ENCODE data around the gene MBNL1. TPM values are rescaled to one million over a fixed set of nuclear protein-coding genes. Genes with fewer than 3 reads are reported as not detected.

The MBNL1 gene
- polyA plus RNA-seq, 1 experiment: 203 TPM

DNA sequence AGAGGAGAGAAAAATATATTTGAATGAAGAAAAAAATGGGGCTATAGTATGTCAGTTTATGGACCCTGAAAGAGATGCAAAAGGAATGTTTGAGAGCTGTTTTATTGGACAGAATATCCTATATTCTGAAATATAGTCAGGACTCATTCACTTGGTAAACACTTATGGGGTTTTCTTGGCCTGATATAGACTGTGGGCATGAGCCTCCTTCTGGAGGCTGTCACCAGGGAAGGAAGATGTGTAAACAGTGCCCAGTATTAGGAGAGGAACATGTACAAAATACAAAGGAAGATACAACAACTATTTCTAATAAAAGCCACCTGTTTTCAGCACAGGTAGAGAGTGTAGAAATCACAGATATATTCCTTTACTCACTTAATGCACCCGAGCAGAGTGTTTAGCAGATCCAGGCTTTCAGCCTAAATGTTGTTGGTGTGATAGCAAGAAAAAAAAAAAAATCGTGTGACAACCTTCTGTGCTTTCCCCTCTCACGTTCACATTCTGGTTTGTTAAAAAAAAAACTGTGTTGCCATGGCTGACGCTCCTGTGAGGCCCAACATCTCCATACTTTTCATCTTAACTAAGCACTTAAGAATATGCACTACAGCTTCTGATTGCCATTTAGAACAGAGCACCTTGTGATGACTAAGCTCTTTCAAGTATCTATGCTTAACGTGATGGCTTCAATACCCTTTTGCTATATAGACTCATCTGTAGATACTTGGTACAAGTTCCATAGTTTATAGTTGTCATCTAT lies 134.1 kb downstream of the MBNL1 start:
- no peaks in the 10 kb centered on the region for H3K36me3 ChIP-seq (ENCODE audit: control insufficient read depth, insufficient read depth, low read length)
- POLR2A ChIA-PET: no interaction called here
- no peak for DNase-seq (ENCODE audit: low read depth)
- no peaks in the 10 kb centered on the region for H3K27me3 ChIP-seq (ENCODE audit: control insufficient read depth, insufficient read depth, low read length)
- H3K4me3 ChIP-seq (ENCODE audit: low read depth, low read length): no peak overlapping the region
- TF ChIP-seq CTCF (IDR thresholded peaks at IDR 0.05; ENCODE audit: insufficient read depth, low read depth, low read length): no peak
- CTCF ChIA-PET: interaction anchor here (0.5 to 0.8 kb wide), 2 partner anchors 11 to 13 kb away, joined by 3 to 4 read pairs; no protein-coding TSS in a partner anchor

GRCh38 chr3:152403632-152404066 lies 134.9 kb downstream of the MBNL1 start:
- H3K36me3 ChIP-seq (ENCODE audit: control insufficient read depth, insufficient read depth, low read length): no peaks in the 10 kb centered on the region
- CTCF ChIA-PET: interaction anchor here (0.8 kb wide), 1 partner anchor 10 kb away, joined by 4 read pairs; no protein-coding TSS in a partner anchor
- H3K4me3 ChIP-seq (ENCODE audit: low read depth, low read length): no peak overlapping the region
- H3K27me3 ChIP-seq (ENCODE audit: control insufficient read depth, insufficient read depth, low read length): no peaks in the 10 kb centered on the region
- POLR2A ChIA-PET: no interaction called here
- no peak for TF ChIP-seq CTCF (IDR thresholded peaks at IDR 0.05; ENCODE audit: insufficient read depth, low read depth, low read length)
- DNase-seq (ENCODE audit: low read depth): no peak

- H3K27me3 ChIP-seq (ENCODE audit: control insufficient read depth, insufficient read depth, low read length): no peaks in the 10 kb centered on the region
Observed at GRCh38 chr3:152404976-152405375, 136.2 kb downstream of the MBNL1 start.

DNA sequence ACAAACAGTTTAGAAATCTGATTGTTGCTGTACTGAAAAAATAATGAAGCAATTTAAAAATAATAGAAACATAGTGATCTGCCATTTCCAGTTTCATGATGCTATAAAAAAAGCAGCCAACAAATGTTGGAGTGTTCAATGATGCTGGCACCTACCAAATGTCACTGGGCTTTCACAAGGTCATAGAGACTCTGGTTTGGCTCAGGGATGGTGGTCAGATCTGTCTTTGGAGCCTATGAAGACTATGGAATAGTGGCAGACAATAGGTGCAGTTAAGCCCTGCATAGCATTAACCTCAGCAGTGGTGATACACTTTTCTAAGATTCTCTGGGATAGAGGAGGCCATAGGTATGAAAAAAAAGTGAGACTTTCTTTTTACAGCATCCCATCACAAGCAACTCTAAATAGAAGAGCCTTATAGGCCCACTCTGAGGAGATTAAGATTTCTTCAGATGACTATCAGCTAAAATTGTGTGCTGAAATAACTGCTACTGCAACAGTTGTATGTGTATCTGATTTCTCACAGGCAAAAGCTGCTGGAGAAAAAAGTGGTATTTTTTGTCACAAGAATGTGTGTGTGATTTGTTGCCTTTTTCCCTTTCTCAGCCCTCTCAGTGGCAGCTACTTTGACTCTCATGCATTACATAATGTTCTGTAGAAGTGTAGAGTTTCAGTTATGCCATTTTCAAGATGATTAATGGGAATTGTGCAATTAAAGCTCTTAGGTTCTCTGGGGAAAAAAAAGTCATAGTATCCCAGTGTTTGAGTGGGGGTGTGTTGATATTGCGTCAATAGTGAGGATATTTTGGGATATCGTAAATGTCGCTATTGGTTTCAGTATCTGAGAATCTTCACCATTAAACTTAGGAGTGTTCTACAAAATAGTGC lies 137.4 kb downstream of the MBNL1 start:
- peak; percentile 95 for DNase-seq (ENCODE audit: low read depth)
- ChIA-PET CTCF (interaction anchor here (0.9 to 1.2 kb wide), 2 partner anchors 12 to 38 kb away, joined by 4 to 5 read pairs; no protein-coding TSS in a partner anchor), POLR2A (interaction anchor here (0.6 kb wide), 1 partner anchor 14 kb away, joined by 5 read pairs; no protein-coding TSS in a partner anchor)
- no peak overlapping the region for H3K4me3 ChIP-seq (ENCODE audit: low read depth, low read length)
- no peak for TF ChIP-seq CTCF (IDR thresholded peaks at IDR 0.05; ENCODE audit: insufficient read depth, low read depth, low read length)
- H3K36me3 ChIP-seq (ENCODE audit: control insufficient read depth, insufficient read depth, low read length): no peaks in the 10 kb centered on the region
- no peaks in the 10 kb centered on the region for H3K27me3 ChIP-seq (ENCODE audit: control insufficient read depth, insufficient read depth, low read length)

More at GRCh38 chr3:152404976-152405375, 136.2 kb downstream of the MBNL1 start:
- no peaks in the 10 kb centered on the region for H3K36me3 ChIP-seq (ENCODE audit: control insufficient read depth, insufficient read depth, low read length)
- TF ChIP-seq CTCF (IDR thresholded peaks at IDR 0.05; ENCODE audit: insufficient read depth, low read depth, low read length): no peak
- CTCF ChIA-PET: no interaction called here
- DNase-seq (ENCODE audit: low read depth): no peak
- H3K4me3 ChIP-seq (ENCODE audit: low read depth, low read length): no peak overlapping the region
- POLR2A ChIA-PET: interaction anchor here (0.6 kb wide), 1 partner anchor 405 kb away, joined by 3 read pairs; no protein-coding TSS in a partner anchor

GRCh38 chr3:152413240-152413639 lies 144.5 kb downstream of the MBNL1 start:
- no peak for TF ChIP-seq CTCF (IDR thresholded peaks at IDR 0.05; ENCODE audit: insufficient read depth, low read depth, low read length)
- no peak for DNase-seq (ENCODE audit: low read depth)
- POLR2A ChIA-PET: no interaction called here
- peaks cover 3% of the 10 kb centered on the region; the same call in 1 of the 2 replicates for H3K36me3 ChIP-seq (ENCODE audit: control insufficient read depth, insufficient read depth, low read length)
- H3K27me3 ChIP-seq (ENCODE audit: control insufficient read depth, insufficient read depth, low read length): no peaks in the 10 kb centered on the region
- H3K4me3 ChIP-seq (ENCODE audit: low read depth, low read length): no peak overlapping the region
- CTCF ChIA-PET: interaction anchor here (1.1 kb wide), 1 partner anchor 10 kb away, joined by 4 read pairs; no protein-coding TSS in a partner anchor

All from BJ (cell line).